Peyer's patch (tissue), 4 donors: ENCODE measurements around the gene SPI1. TPM values are rescaled to one million over a fixed set of nuclear protein-coding genes. Genes with fewer than 3 reads are reported as not detected.

Experiments used
- DNase-seq, 3 donors: peaks; one replicate each; pipeline ENCODE4 v3.0.0-alpha.2; 2017 to 2019
- H3K27ac ChIP-seq, 4 donors: fragments of 200-600 bp; sonication (generic); one replicate each; pipeline ENCODE4 v1.5.1; 2016 to 2019
- H3K27me3 ChIP-seq, 2 donors: fragments of 200-600 bp; sonication (generic); one replicate each; pipeline ENCODE4 v1.5.1; 2019
- H3K36me3 ChIP-seq, 3 donors: fragments of 200-600 bp; sonication (generic); one replicate each; pipeline ENCODE4 v1.5.1; 2016 to 2019
- H3K4me1 ChIP-seq, 4 donors: fragments of 200-600 bp; sonication (generic); one replicate each; pipeline ENCODE4 v1.5.1; 2016 to 2019
- H3K4me3 ChIP-seq, 4 donors: fragments of 200-600 bp; sonication (generic); 1 replicate in 3 of 4; 2 replicates in 1 of 4; pipeline ENCODE4 v1.5.1; 2016 to 2019; ENCODE audit warnings: mild to moderate bottlenecking in 1 of 4
- H3K9me3 ChIP-seq, 4 donors: fragments of 200-600 bp; sonication (generic); one replicate each; pipeline ENCODE4 v1.5.1; 2016 to 2019; ENCODE audit warnings: mild to moderate bottlenecking in 1 of 4
- CTCF ChIP-seq, 6 experiments: fragments of 450-650 bp in 4 of 6; fragments of 200-600 bp in 2 of 6; sonication (generic) in 1 of 6; IDR thresholded peaks; one replicate each; pipeline ENCODE4 v1.5.1; 2017 to 2019; ENCODE audit warnings: antibody characterized with exemption in 6 of 6, mild to moderate bottlenecking in 3 of 6, moderate library complexity in 1 of 6
- POLR2A ChIP-seq, 2 donors: fragments of 450-650 bp; IDR thresholded peaks; one replicate each; pipeline ENCODE4 v1.5.1; 2017; ENCODE audit warnings: antibody characterized with exemption in 2 of 2, mild to moderate bottlenecking in 2 of 2, moderate library complexity in 2 of 2
- total RNA-seq, 4 donors: library from RNA; depleted of rRNA; stranded (reverse); fragments of >200 nt; gene quantifications; one replicate each; pipeline ENCODE4 v1.1.0, GENCODE V29; 2016

The SPI1 gene
- 10 to 100 TPM in 1 of 4 donors, 1 to 10 TPM in 3; 2.6 to 27.2 (median 7.8) TPM for total RNA-seq

- H3K9me3 ChIP-seq, result no peaks in the 10 kb centered on the region
- H3K27me3 ChIP-seq, result no peaks in the 10 kb centered on the region
- no peaks in the 10 kb centered on the region for H3K36me3 ChIP-seq
- peak; percentile 50 to 92 (median 89) for DNase-seq
- H3K4me3 ChIP-seq, result peak within 1 kb of the TSS; percentile 40 to 55 (median 45)
- peaks cover 0 to 13% (median 1%) of the 10 kb centered on the region in 4 donors for H3K4me1 ChIP-seq
- TF ChIP-seq POLR2A (IDR thresholded peaks at IDR 0.05), result no peak
- TF ChIP-seq CTCF (IDR thresholded peaks at IDR 0.05), result no peak
- H3K27ac ChIP-seq, result peak within 1 kb of the TSS; percentile 76 to 90 (median 83)
Measured at GRCh38 chr11:47378010-47378835, at the start of gene SPI1. TSS of gene SPI1 (minus strand) at chr11:47378547. CDS start at chr11:47378353, 194 bp downstream.

DNA sequence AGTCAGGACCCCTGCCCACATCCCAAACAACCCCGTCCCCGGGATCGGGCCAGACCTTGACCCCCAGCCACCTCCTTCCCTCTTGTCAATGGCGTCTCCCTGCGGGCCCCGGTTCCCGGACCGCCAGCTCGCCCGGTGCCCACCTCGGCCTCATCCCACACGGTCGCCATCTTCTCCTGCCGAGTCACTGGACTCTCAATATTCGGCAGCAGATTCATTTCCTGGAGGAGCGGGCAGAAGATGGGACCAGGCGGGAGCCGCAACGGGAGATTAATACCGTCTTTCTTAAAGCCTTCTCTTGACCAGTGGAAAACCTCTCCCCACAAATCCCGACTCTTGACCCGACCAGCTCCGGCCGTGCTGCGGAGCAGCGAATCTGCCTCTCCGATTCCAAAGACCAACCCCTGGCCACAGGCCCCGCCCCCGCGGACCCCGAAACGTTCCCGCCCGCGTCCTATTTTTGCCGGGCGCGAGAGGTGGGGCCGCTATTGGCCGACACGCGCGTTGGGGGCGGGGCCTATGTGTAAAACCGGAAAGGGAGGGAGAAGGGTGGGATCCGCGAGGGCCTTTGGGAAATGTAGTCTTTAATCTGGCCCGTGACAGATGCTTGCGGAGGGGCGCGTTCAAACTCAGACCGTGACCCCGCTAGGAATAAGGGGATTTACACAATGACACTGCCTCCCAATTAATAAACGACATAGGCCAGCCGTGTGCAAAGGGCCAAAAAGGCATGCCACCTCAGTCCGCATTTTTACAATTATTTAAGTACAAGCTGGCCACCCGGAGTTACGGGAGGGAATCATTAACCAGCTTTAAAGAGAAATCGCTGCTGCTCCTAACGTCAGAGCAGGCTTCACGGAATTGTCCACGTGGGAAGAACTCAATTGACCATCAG is 48.0 kb upstream of the SPI1 start, which contains the start of gene PSMC3:
Gene PSMC3, minus strand, starts transcription at position 378 of the 895 bp plus-strand sequence. Its CDS starts 160 bp downstream, at position 218.
- Histone ChIP-seq H3K4me1 (peaks cover 3 to 12% (median 9%) of the 10 kb centered on the region in 4 donors), H3K27ac (peak within 1 kb of the TSS; percentile 80 to 86 (median 82)), H3K4me3 (peak within 1 kb of the TSS; percentile 74 to 90 (median 82)), H3K9me3 (no peaks in the 10 kb centered on the region), H3K36me3 (peaks cover 0 to 35% (median 0%) of the 10 kb centered on the region in 3 donors), H3K27me3 (no peaks in the 10 kb centered on the region)
- TF ChIP-seq CTCF (IDR thresholded peaks at IDR 0.05) (peak in 1 of 6 experiments; percentile 6), POLR2A (IDR thresholded peaks at IDR 0.05) (peak; percentile 58 to 78)
- peak; percentile 99 to 100 (median 99) for DNase-seq

DNA sequence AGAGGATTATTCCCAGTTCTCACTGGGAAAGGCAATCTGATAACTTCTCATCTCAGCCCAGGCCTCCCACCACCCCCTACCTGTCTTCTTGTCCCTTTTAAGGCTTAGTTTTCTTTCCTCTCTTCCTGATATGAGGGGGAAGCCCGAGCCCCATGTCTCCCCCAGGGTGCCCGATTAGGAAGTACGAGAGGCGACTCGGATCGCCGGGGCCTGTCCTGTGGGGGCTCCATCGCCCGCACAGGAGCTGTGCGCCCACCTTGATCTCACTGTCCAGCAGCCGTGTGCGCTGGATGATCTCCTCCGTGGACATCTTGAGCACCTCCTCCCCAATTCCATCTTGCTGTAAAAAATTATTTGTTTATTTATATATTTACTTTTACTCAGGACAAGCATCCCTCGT is 47.3 kb upstream of the SPI1 start:
- H3K9me3 ChIP-seq, result no peaks in the 10 kb centered on the region
- peak overlapping the region; percentile 80 to 86 (median 82) for H3K27ac ChIP-seq
- H3K4me3 ChIP-seq, result peak overlapping the region; percentile 74 to 90 (median 82)
- DNase-seq, result no peak
- peaks cover 3 to 12% (median 9%) of the 10 kb centered on the region in 4 donors for H3K4me1 ChIP-seq
- no peaks in the 10 kb centered on the region for H3K27me3 ChIP-seq
- peaks cover 0 to 42% (median 0%) of the 10 kb centered on the region in 3 donors for H3K36me3 ChIP-seq
- TF ChIP-seq CTCF (IDR thresholded peaks at IDR 0.05) (no peak), POLR2A (IDR thresholded peaks at IDR 0.05) (no peak)

GRCh38 chr11:47418454-47419259 is 40.3 kb upstream of the SPI1 start:
- Histone ChIP-seq H3K27ac (no peak overlapping the region), H3K36me3 (peaks cover 0 to 81% (median 0%) of the 10 kb centered on the region in 3 donors), H3K27me3 (no peaks in the 10 kb centered on the region), H3K4me1 (peaks cover 0 to 14% (median 0%) of the 10 kb centered on the region in 4 donors), H3K9me3 (no peaks in the 10 kb centered on the region), H3K4me3 (no peak overlapping the region)
- TF ChIP-seq CTCF (IDR thresholded peaks at IDR 0.05) (no peak), POLR2A (IDR thresholded peaks at IDR 0.05) (no peak)
- no peak for DNase-seq
